Kidney epithelial cell (primary cell): ENCODE results near the gene CPNE2. TPM values are rescaled to one million over a fixed set of nuclear protein-coding genes. Genes with fewer than 3 reads are reported as not detected.

Experiments used
- DNase-seq: peaks from one replicate; pipeline ENCODE4 v3.0.0-alpha.2; 2010; ENCODE audit warnings: low read depth
- H3K27me3 ChIP-seq: 2 replicates; pipeline ENCODE4 v1.6.0; 2011; ENCODE audit warnings: low read length; ENCODE audit not compliant: control insufficient read depth, insufficient read depth
- H3K36me3 ChIP-seq: 2 replicates; pipeline ENCODE4 v1.5.1; 2011; ENCODE audit warnings: low read length; ENCODE audit not compliant: control insufficient read depth, insufficient read depth
- H3K4me3 ChIP-seq: 2 replicates; pipeline ENCODE4 v1.5.1; 2011; ENCODE audit warnings: low read depth, mild to moderate bottlenecking, control low read depth, low read length
- total RNA-seq: library from RNA; depleted of rRNA; stranded (reverse); fragments of >200 nt; gene quantifications from 2 replicates; pipeline ENCODE4 v1.2.3, GENCODE V29; 2015
- TF ChIP-seq, protein P1 (sequence below): IDR thresholded peaks from 2 replicates; pipeline ENCODE4 v1.5.1; 2011; ENCODE audit warnings: mild to moderate bottlenecking, moderate library complexity, low read length, control low read depth, inconsistent platforms; ENCODE audit not compliant: insufficient read depth, poor library complexity, severe bottlenecking

Gene CPNE2
- total RNA-seq, 1 donor from 2014 or later: 24.3 TPM

DNA sequence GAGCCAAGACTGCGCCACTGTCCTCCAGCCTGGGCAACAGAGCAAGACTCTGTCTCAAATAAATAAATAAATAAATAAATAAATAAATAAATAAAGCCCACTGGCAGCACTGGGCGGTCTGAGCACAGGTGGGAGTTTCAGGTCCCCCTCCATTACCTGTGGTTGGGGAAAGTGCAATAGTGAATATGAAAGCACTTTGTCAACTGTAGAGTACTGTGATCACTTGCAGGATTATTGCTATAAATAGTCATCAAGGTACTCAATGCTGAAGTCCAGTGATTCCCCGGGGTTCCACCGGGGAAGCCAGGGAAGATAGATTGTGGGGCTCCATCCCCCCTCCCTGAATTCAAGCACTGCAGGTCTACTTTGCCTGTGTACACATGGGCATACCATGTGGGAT, 42.7 kb upstream of the CPNE2 start:
- no peak for DNase-seq
- H3K27me3 ChIP-seq: no peaks in the 10 kb centered on the region
- no peak overlapping the region for H3K4me3 ChIP-seq
- TF ChIP-seq, protein P1, sequence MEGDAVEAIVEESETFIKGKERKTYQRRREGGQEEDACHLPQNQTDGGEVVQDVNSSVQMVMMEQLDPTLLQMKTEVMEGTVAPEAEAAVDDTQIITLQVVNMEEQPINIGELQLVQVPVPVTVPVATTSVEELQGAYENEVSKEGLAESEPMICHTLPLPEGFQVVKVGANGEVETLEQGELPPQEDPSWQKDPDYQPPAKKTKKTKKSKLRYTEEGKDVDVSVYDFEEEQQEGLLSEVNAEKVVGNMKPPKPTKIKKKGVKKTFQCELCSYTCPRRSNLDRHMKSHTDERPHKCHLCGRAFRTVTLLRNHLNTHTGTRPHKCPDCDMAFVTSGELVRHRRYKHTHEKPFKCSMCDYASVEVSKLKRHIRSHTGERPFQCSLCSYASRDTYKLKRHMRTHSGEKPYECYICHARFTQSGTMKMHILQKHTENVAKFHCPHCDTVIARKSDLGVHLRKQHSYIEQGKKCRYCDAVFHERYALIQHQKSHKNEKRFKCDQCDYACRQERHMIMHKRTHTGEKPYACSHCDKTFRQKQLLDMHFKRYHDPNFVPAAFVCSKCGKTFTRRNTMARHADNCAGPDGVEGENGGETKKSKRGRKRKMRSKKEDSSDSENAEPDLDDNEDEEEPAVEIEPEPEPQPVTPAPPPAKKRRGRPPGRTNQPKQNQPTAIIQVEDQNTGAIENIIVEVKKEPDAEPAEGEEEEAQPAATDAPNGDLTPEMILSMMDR: no peak
- no peaks in the 10 kb centered on the region for H3K36me3 ChIP-seq

DNA sequence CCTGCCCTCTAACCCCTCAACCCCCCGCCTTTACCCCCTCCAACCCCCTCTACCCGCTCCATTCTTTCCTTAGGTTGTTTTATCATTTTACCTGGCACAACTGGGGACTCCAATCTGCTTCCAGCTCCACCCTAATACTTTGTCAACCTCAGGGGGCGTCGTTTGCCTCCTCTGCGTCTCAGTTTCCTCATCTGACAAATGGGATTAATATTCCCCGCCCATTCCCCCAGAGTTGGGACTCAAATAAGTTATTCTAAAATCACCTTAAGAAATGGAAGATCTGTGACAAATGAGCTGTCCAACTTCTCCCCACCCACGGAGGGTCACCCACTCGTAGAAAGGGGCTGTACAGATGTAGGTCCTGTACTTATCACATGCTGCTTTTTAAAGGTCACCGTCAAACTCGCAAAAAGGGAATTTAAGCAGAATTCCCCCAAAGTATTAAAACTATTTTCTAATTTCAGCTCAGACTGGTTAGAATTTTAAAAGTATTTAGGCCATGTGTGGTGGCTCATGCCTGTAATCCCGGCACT, 40.6 kb upstream of the CPNE2 start:
- TF ChIP-seq, protein P1: no peak
- no peak for DNase-seq
- no peak overlapping the region for H3K4me3 ChIP-seq
- no peaks in the 10 kb centered on the region for H3K36me3 ChIP-seq
- H3K27me3 ChIP-seq: no peaks in the 10 kb centered on the region

DNA sequence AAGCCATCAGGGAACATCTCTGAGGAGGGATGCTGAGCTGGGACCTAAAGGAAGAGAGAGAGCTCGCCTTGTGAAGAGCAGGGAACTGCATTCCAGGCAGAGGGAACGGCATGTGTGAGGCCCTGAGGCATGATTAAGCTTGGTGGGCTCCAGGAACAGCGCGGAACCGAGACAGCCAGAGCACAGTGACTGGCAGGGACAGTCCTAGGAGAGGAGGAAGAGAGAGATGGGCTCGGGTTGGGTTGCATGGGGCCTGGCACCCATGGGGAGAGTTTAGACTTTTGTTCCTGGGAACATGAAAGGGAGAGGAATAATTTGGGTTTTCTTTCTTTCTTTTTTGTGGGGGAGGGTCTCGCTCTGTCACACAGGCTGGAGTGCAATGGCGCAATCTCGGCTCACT, 39.2 kb upstream of the CPNE2 start:
- TF ChIP-seq, protein P1: no peak
- no peaks in the 10 kb centered on the region for H3K27me3 ChIP-seq

DNA sequence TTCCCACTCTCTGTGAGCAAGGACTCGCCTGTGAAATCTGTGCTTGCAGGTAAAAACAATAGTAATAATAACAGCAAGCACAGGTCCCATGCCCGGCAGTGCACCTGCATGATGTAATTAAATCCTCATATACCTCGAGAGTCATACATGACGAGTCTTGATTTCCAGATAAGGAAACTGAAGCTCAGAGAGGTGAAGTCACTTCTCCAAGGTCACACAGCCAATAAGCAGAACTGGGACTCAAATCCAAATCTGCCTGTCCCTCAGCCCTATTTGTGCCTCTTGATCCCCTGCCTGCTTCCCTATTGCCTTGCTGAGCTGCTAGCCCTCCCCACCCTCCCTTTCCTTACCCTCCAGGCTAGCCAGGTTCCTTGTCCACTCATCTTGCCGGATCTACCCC, 38.0 kb upstream of the CPNE2 start:
- Histone ChIP-seq H3K27me3 (no peaks in the 10 kb centered on the region), H3K4me3 (no peak overlapping the region), H3K36me3 (no peaks in the 10 kb centered on the region)
- TF ChIP-seq, protein P1: no peak
- no peak for DNase-seq

More for the DNA sequence above, 39.2 kb upstream of the CPNE2 start:
- H3K36me3 ChIP-seq: no peaks in the 10 kb centered on the region
- DNase-seq: no peak
- no peak overlapping the region for H3K4me3 ChIP-seq

DNA sequence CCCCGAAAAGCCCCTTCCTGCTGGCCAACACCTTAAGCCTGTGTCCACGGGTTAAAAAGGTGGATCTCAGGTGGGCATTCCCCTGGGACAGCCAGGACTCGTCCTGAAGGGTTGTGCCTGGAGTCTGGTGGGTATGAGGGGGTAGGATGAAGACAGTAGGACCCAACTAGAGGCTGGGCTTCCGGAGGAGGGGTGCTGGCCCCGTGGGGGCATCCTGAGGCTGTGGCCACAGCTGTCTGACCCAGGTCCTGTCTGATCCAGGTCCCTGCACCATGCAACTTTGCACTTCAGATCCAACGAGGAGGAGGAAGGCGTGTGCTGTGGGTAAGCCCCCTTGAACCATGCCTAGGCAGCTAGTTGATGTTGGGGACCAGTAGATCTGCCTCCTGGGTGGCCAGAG, 37.6 kb upstream of the CPNE2 start:
- no peak for DNase-seq
- TF ChIP-seq, protein P1: no peak
- Histone ChIP-seq H3K27me3 (no peaks in the 10 kb centered on the region), H3K36me3 (no peaks in the 10 kb centered on the region), H3K4me3 (no peak overlapping the region)

DNA sequence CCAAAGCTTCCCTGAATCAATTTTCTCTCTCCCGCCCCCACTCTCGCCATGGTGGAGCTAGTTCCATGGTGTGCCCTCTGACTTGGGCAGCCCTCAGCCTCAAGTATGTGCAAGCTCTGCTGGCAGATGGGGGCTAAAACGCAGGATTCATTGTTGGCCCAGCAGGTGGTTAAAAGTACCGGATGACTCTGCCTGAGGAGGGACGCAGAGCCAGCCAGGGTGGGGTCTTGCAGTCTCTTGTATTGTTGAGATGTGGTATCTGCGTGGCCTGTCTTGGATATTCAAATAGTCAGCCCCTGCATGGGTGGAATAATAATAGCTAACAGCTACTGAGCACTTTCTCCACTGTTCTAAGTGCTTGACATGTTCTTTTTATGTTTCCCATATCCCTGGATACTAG, 36.7 kb upstream of the CPNE2 start:
- H3K27me3 ChIP-seq: no peaks in the 10 kb centered on the region
- TF ChIP-seq, protein P1: no peak
- no peaks in the 10 kb centered on the region for H3K36me3 ChIP-seq
- H3K4me3 ChIP-seq: no peak overlapping the region
- no peak for DNase-seq
